CD14-positive monocyte (primary cell): Measurements from ENCODE around the gene SSX4B. TPM values are rescaled to one million over a fixed set of nuclear protein-coding genes. Genes with fewer than 3 reads are reported as not detected.
"Not testable (repeated sequence)": the region's sequence is repeated elsewhere in the genome, so short reads cannot be mapped to it uniquely, and the experiment has no call there.

Experiments used
- DNase-seq, 3 donors: peaks; one replicate each; pipeline ENCODE4 v3.0.0-alpha.2; 2011 to 2022
- H2AFZ ChIP-seq: 2 replicates; pipeline ENCODE4 v1.6.0; 2012; ENCODE audit warnings: mild to moderate bottlenecking, low read depth, low read length, inconsistent platforms; ENCODE audit not compliant: insufficient read depth, poor library complexity, severe bottlenecking
- H3K27ac ChIP-seq, 2 donors: 1 replicate in 1 of 2; 2 replicates in 1 of 2; pipeline ENCODE4 v1.5.1; 2012 to 2013; ENCODE audit warnings: low read length in 2 of 2, control low read depth in 1 of 2, inconsistent platforms in 1 of 2, low read depth in 1 of 2, mild to moderate bottlenecking in 1 of 2
- H3K27me3 ChIP-seq, 2 donors: one replicate each; pipeline versions ENCODE4 v1.6.0 to v1.6.1; 2011 to 2013; ENCODE audit warnings: low read length in 2 of 2; ENCODE audit not compliant: control insufficient read depth in 2 of 2, insufficient read depth in 2 of 2
- H3K36me3 ChIP-seq, 2 donors: replicated peaks in 1 of 2; 1 replicate in 1 of 2; 2 replicates in 1 of 2; pipeline versions ENCODE4 v1.5.1 to v1.6.1; 2012 to 2013; ENCODE audit warnings: low read length in 2 of 2, control low read depth in 1 of 2, inconsistent platforms in 1 of 2, mild to moderate bottlenecking in 1 of 2; ENCODE audit not compliant: insufficient read depth in 2 of 2, control insufficient read depth in 1 of 2
- H3K4me1 ChIP-seq, 2 donors: 1 replicate in 1 of 2; 2 replicates in 1 of 2; pipeline versions ENCODE4 v1.5.1 to v1.6.1; 2012 to 2013; ENCODE audit warnings: low read length in 2 of 2, control low read depth in 1 of 2, inconsistent platforms in 1 of 2, mild to moderate bottlenecking in 1 of 2, moderate library complexity in 1 of 2; ENCODE audit not compliant: insufficient read depth in 2 of 2, control insufficient read depth in 1 of 2
- H3K4me2 ChIP-seq: replicated peaks from 2 replicates; pipeline ENCODE3; 2012; ENCODE audit warnings: low read length, moderate library complexity, mild to moderate bottlenecking; ENCODE audit not compliant: poor library complexity, severe bottlenecking; ENCODE audit errors: extremely low read depth
- H3K4me3 ChIP-seq, 3 experiments: fragments of 200-600 bp in 1 of 3; sonication (generic) in 1 of 3; replicated peaks in 1 of 3; 1 replicate in 2 of 3; 2 replicates in 1 of 3; pipeline ENCODE4 v1.5.1; 2011 to 2013; ENCODE audit warnings: low read length in 3 of 3, mild to moderate bottlenecking in 3 of 3, control low read depth in 2 of 3, low read depth in 2 of 3, inconsistent platforms in 1 of 3, moderate library complexity in 1 of 3
- H3K79me2 ChIP-seq: 2 replicates; pipeline ENCODE4 v1.6.0; 2012; ENCODE audit warnings: mild to moderate bottlenecking, control low read depth, inconsistent platforms, low read length, moderate library complexity; ENCODE audit not compliant: insufficient read depth
- H3K9ac ChIP-seq: 2 replicates; pipeline ENCODE4 v1.6.0; 2017; ENCODE audit warnings: low read length, mild to moderate bottlenecking; ENCODE audit not compliant: insufficient read depth, poor library complexity, severe bottlenecking
- H3K9me3 ChIP-seq, 2 donors: replicated peaks in 1 of 2; 1 replicate in 1 of 2; 2 replicates in 1 of 2; pipeline versions ENCODE4 v1.5.1 to v1.6.1; 2012 to 2013; ENCODE audit warnings: low read length in 2 of 2, control low read depth in 1 of 2; ENCODE audit not compliant: control insufficient read depth in 1 of 2, insufficient read depth in 1 of 2
- H4K20me1 ChIP-seq: 2 replicates; pipeline ENCODE4 v1.6.0; 2012; ENCODE audit warnings: mild to moderate bottlenecking, low read length, control low read depth, moderate library complexity; ENCODE audit not compliant: insufficient read depth
- H3K27ac Mint-ChIP-seq, 7 donors: one replicate each; pipeline ENCODE4 v1.8.0; 2020; ENCODE audit warnings: mild to moderate bottlenecking in 7 of 7, mixed read lengths in 7 of 7, moderate library complexity in 6 of 7, inconsistent platforms in 2 of 7
- H3K27me3 Mint-ChIP-seq, 3 donors: one replicate each; pipeline ENCODE4 v1.8.0; 2021 to 2022; ENCODE audit warnings: low read depth in 3 of 3, mild to moderate bottlenecking in 3 of 3, mixed read lengths in 3 of 3, moderate library complexity in 3 of 3, inconsistent platforms in 1 of 3
- H3K36me3 Mint-ChIP-seq, 2 donors: one replicate each; pipeline ENCODE4 v1.8.0; 2020; ENCODE audit warnings: mixed read lengths in 2 of 2, inconsistent platforms in 1 of 2, mild to moderate bottlenecking in 1 of 2
- H3K4me1 Mint-ChIP-seq: one replicate; pipeline ENCODE4 v1.8.0; 2020; ENCODE audit warnings: mild to moderate bottlenecking, mixed read lengths
- H3K4me3 Mint-ChIP-seq, 2 donors: one replicate each; pipeline ENCODE4 v1.8.0; 2020; ENCODE audit warnings: mild to moderate bottlenecking in 2 of 2, mixed read lengths in 2 of 2, moderate library complexity in 1 of 2
- H3K9me3 Mint-ChIP-seq, 7 donors: one replicate each; pipeline ENCODE4 v1.8.0; 2020 to 2022; ENCODE audit warnings: mixed read lengths in 7 of 7, mild to moderate bottlenecking in 6 of 7, moderate library complexity in 6 of 7, inconsistent platforms in 2 of 7
- CTCF ChIP-seq: fragments of 200-600 bp; IDR thresholded peaks from one replicate; pipeline ENCODE4 v1.8.0; 2022; ENCODE audit warnings: antibody characterized with exemption, mild to moderate bottlenecking
- WGBS: methylation state at CpG from one replicate; pipeline ENCODE4 v1.1.5; 2013; ENCODE audit warnings: missing lambda C conversion rate; ENCODE audit not compliant: insufficient coverage; 5-methylcytosine and 5-hydroxymethylcytosine counted together
- intact Hi-C, 2 donors: fragments of 100-400 bp; cut with micrococcal nuclease; formaldehyde crosslinking; loops; one replicate each; pipeline versions ENCODE4 v1.15.0 to v1.15.1; 2023
- polyA plus RNA-seq, 3 donors: library from polyadenylated mRNA; depleted of rRNA in 1 of 3; unstranded in 2 of 3; stranded (reverse) in 1 of 3; fragments of 300-500 nt in 2 of 3; fragments of >200 nt in 1 of 3; fragmentation: Illumina TruSeq in 2 of 3; gene quantifications; 1 replicate in 2 of 3; 2 replicates in 1 of 3; pipeline ENCODE4 v1.2.3, GENCODE V29; 2012 to 2021

SSX4B gene
- polyA plus RNA-seq, 3 donors, result not detected

DNA sequence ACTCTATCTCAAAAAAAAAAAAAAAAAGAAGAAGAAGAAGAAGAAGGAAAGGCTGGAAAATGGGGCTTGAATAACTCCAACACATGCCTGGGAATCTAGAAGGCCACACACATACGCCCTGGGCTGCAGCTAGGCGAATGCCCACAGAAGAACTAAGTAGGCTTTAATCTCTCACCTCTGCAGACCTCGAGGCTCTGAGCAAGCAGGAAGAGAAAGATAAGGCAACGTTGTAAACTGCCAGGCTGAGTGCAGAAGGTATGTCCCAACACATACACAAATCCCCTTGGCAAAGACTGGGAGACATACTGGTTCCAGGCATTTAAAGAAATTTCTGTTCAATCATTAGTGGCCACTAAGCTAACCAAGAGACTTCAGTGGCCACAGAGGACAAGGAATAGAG is 39.9 kb upstream of the SSX4B start:
- no peaks in the 10 kb centered on the region for H3K27me3 ChIP-seq
- no peak for TF ChIP-seq CTCF
- no peak overlapping the region for H3K4me3 ChIP-seq
- H3K79me2 ChIP-seq, result no peaks in the 10 kb centered on the region
- WGBS, result no CpG with 5 or more reads among the region's 4 CpGs
- H3K4me2 ChIP-seq, result no peak overlapping the region
- DNase-seq, result no peak
- H3K27me3 Mint-ChIP-seq, result peaks cover 0 to 5% (median 2%) of the 10 kb centered on the region in 3 donors
- H3K4me3 Mint-ChIP-seq, result no peak overlapping the region
- peaks cover 0 to 5% (median 2%) of the 10 kb centered on the region in 7 donors for H3K9me3 Mint-ChIP-seq
- H3K9ac ChIP-seq, result no peak overlapping the region
- no peak overlapping the region for H2AFZ ChIP-seq
- H3K9me3 ChIP-seq, result no peaks in the 10 kb centered on the region
- H3K27ac Mint-ChIP-seq, result no peak overlapping the region
- no peak overlapping the region for H3K27ac ChIP-seq
- H3K36me3 Mint-ChIP-seq, result no peaks in the 10 kb centered on the region
- intact Hi-C loops, result no loop called here
- no peaks in the 10 kb centered on the region for H3K36me3 ChIP-seq
- no peaks in the 10 kb centered on the region for H4K20me1 ChIP-seq
- H3K4me1 ChIP-seq, result no peaks in the 10 kb centered on the region
- H3K4me1 Mint-ChIP-seq, result no peaks in the 10 kb centered on the region

GRCh38 chrX:48450076-48450475 is 38.3 kb upstream of the SSX4B start:
- Histone ChIP-seq H4K20me1 (no peaks in the 10 kb centered on the region), H3K4me2 (no peak overlapping the region), H3K4me1 (no peaks in the 10 kb centered on the region), H3K79me2 (no peaks in the 10 kb centered on the region), H3K36me3 (no peaks in the 10 kb centered on the region), H3K27ac (no peak overlapping the region), H3K4me3 (no peak overlapping the region), H3K27me3 (no peaks in the 10 kb centered on the region), H2AFZ (no peak overlapping the region), H3K9ac (no peak overlapping the region), H3K9me3 (no peaks in the 10 kb centered on the region)
- Mint-ChIP-seq H3K27me3 (peaks cover 0 to 4% (median 2%) of the 10 kb centered on the region in 3 donors), H3K4me1 (no peaks in the 10 kb centered on the region), H3K4me3 (no peak overlapping the region), H3K27ac (no peak overlapping the region), H3K36me3 (no peaks in the 10 kb centered on the region), H3K9me3 (peaks cover 0 to 5% (median 2%) of the 10 kb centered on the region in 7 donors)
- TF ChIP-seq CTCF, result no peak
- no peak for DNase-seq
- intact Hi-C loops, result no loop called here

GRCh38 chrX:48447201-48447600 is 35.4 kb upstream of the SSX4B start:
- intact Hi-C loops, H3K36me3 Mint-ChIP-seq: not testable (repeated sequence)

More at GRCh38 chrX:48447201-48447600, 35.4 kb upstream of the SSX4B start:
- H3K36me3 ChIP-seq, H3K27me3 ChIP-seq, H4K20me1 ChIP-seq, H3K4me3 Mint-ChIP-seq, H3K4me1 ChIP-seq, H3K4me3 ChIP-seq, H3K4me2 ChIP-seq, H3K27ac Mint-ChIP-seq, H3K9ac ChIP-seq, DNase-seq, H3K4me1 Mint-ChIP-seq, H3K79me2 ChIP-seq, H3K9me3 ChIP-seq, H2AFZ ChIP-seq, H3K9me3 Mint-ChIP-seq, H3K27ac ChIP-seq, H3K27me3 Mint-ChIP-seq: not testable (repeated sequence)
- WGBS, result no CpG with 5 or more reads among the region's 6 CpGs
